Measurements from ENCODE around the gene SLC38A5.

The SLC38A5 gene

DNA sequence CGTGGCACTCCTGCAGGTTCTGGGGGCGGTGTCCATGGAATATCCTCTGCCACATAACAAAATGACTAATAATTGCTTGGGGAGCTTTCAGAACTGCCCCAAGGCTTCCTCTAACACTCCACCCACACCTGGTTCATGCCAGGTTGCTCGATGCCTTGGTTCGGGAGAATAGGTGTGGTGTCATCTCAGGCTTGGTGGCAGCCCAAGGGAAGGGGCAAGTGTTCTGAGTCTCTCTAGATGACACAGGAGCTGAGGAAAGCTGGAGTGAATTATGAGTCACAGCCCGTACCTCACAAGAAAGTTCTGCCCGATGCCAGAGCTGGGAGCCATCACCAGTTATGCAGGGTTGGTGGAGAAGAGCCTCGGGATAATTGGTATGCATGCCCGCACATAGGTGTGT is 20.6 kb upstream of the SLC38A5 start:
- no peak for DNase-seq

DNA sequence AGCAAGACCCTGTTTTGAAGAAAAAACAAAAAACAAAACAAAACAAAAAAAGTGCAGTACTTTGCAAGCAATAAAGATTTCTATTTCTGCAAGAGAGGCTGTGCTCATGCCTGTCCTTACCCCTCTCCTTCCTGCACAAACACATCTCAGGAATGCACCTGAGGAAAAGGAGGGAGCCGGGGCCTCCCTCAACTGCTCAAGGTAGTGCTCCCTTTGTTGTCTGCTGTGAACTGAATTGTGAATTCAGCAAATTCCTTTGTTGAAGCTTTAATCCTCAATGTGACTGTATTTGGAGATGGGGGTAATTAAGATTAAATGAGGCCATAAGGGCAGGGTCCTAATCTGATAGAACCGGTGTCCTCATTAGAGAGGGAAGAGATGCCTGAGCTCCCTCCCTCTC is 19.8 kb upstream of the SLC38A5 start:
- DNase-seq: no peak

DNA sequence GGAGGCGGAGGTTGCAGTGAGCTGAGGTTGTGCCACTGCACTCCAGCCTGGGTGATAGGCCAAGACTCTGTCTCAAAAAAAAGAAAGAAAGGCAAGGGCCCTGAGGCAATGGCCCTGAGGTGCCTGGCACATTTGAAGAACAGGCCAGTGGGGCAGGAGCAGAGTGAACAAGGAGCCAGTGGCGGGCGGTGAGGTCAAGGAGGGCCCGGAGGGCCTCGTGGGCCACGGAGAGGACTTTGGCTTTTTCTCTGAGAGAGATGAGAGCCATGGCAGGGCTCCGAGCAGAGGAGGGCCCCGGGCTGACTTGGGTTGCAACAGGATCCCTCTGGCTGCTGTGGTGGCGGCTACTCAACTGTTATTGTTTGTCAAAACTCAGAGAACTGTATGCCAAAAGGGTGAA is 19.2 kb upstream of the SLC38A5 start:
- no peak for DNase-seq

DNA sequence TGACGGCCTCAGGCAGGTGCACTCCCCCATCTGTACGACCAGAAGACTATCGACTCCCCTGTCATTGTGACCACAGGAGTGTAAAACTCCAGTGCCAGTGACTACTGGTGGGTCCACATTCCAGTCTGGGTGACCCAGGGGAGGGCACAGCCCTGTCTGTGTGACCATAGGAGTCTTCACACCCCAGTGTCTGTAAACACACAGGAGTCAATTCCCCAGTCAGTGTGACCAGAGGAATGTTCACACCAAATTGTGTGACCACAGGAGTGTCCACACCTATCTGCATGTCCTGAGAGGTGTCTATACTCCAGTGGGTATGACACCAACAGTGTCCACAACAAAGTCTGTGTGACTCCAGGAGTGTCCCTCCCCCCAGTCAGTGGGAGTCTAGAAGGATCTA is 18.0 kb upstream of the SLC38A5 start:
- no peak for DNase-seq

DNA sequence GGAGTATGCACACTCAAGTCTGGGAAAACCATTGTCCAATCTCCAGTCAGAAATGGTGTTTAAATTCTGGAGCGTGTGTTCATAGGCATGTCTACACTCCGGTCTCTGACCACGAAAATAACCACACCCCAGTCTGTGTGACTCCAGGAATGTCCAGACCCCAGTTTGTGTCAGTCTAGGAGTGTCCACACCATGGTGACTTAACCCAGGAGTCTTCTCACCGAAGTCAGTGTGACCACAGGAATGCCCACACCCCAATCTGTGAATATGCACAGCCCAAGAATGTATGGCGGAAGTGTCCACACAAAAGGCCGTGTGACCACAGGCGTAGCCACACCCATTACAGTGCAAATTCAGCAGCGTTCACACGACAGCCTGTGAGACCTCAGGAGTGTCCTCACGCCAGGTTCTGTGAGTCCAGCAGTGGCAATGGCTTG is 17.3 kb upstream of the SLC38A5 start:
- DNase-seq: no peak

DNA sequence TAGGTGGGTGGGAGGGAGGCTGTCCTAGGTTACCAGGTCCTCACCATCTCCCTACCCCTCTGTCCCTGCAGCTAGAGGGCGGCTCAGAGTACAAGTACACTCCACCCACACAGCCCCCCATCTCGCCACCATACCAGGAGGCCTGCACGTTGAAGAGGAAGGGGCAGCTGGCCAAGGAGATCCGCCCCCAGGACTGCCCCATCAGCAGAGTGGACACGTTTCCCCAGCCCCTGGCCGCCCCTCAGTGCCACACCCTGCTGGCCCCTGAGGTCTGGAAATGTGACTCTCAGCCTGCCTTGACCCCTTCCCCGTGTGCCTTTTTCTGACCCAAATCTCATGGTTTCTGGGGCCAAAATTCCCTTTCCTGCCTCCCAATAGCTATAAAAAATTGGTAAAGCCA is 12.5 kb upstream of the SLC38A5 start:
- DNase-seq: no peak

DNA sequence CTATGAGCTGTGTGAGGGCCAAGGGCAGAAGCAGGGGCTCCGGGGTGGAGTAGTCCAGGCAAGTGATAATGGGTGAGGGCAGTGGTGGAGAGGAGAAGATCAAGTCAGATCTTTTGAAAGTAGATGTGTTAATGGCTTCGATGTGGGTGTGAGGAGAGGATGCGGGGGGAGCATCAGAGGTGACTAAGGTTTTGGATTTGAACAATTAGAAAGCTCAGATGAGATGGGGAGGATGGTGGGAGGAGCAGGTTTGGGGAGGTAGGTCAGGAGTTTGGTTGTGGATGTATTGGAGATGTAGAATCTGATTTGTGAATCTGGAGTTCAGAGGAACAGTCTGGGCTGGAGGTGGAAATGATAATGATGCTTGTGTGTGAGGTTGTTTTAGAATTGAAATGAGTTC is 10.5 kb upstream of the SLC38A5 start:
- no peak for DNase-seq

DNA sequence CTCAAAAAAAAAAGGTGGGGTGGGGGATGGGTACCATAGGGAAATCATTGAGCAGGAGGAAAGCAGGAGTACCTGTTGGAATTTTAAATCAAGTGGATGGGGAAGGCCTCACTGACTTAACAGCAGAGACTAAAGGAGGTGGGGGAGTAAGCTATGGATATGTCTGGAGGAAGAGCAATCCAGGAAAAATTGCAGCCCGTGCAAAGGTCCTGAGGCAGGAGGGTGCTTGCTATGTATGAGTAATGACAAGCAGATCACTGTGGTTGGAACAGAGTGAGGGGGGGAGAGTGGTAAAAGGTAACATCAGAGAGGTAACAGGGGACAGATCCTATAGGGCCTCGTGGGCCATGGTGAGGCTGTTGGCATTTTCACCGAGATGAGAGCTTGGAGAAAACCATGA is 10.1 kb upstream of the SLC38A5 start:
- DNase-seq: no peak

DNA sequence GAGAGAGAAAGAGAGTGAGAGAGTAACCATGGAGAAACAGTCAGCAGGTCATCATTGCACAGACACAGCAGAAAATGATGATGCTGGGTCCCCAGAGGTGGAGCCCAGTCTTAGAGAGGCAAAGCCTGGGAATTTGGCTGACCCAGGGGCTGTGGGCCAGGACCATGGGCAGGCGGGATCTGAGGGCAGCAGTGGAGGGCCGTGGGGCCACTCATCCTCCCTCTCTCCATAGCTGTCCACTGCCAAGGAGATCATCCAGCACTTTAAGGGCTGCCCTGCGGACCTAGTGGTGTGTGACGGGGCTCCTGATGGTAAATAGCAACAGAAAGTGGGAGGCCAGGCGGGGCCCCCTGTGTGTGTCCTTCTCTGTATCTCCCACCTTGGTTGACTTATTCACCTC is 8.7 kb upstream of the SLC38A5 start:
- DNase-seq: no peak

DNA sequence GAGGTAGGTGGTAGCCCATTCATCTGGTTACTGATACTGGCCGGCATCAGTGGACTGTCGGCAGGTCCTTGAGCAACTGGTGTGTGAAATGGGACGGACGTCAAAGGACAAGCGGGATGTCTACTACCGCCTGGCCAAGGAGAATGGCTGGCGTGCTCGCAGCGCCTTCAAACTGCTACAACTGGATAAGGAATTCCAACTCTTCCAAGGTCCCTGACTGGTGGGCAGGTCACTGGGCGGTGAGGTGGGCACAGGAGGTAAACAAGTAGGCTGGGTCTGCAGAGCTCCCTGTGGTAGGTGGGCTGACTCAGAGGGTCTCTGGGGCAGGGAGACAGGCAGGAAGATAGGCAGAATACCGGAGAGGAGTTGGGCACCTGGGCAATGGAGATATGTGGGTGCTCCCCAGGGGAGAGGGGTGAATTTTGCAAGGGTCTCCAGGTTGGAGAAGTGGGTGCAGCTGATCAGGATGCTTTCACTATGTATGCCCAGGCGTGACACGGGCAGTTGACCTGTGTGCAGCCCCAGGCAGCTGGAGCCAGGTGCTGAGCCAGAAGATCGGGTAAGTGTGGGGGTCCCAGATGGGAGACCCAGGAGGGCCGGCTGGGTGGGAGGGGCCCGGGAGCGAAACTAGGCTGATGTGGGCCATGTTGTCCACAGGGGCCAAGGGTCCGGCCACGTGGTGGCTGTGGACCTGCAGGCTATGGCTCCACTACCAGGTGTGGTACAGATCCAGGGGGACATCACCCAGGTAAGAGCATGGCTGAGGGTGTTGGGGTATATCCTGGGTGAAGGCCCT is 8.1 kb upstream of the SLC38A5 start:
- no peak for DNase-seq

DNA sequence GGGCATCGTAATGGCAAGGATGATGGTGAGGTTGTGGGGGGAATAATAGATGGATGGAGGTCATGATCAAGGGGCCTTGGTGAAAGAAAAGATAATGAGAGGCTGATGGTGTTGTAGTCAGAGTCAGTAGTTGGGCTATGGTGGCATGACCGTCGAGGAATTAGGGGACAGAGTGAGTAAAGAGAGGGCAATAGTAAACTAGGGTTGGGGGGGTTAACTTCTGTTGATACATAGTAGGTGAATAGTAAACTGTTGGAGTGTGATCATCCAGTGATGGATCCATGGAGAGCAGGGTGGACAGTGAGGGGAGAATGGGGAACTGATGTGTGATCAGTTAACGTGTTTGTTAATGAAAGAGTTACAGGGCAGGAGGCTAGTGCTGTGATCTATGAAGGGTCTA is 6.9 kb upstream of the SLC38A5 start:
- no peak for DNase-seq

DNA sequence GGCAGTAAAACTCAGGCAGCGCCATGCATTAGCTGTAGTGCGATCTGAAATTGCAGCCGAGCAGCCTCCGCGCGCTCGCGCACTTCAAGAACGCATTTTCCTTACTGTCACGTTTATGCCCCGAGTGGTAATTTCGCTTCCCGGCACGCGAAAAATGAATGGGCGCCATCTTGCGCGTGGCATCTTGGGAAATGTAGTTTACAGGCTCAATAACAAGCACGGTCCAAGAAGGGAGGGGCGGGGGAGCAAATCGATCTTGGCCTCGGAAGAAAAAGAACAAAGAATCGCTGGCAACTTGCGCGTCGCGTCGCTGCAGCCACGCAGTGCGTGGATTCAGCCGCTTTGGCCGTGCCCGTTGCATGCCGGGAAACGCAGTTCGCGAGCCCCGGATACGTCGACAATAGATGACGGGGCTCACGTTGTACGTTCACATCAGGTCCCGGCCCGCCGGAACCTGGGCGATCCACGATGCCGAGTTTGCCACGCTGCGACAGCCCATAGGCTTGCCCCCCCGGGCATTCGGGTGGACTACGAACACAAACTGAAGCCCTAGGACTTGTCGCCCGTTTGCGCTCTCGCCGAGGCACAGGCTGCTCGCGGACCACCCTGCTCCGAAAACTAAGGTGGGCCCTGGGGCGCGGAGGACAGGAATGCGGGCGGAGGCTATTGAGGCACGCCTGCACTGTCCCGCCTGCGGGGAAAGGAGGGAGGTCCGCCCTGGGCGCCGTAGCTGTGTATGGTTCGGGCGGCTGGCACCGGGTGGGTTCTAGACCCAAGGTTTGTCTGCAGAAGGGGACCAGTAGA is 5.9 kb upstream of the SLC38A5 start, which contains the start of gene FTSJ1:
TSS of gene FTSJ1 (plus strand) at position 426 of the 804 bp plus-strand sequence. CDS start 1,849 bp downstream, outside the sequence.
- DNase-seq: peak; percentile 95

DNA sequence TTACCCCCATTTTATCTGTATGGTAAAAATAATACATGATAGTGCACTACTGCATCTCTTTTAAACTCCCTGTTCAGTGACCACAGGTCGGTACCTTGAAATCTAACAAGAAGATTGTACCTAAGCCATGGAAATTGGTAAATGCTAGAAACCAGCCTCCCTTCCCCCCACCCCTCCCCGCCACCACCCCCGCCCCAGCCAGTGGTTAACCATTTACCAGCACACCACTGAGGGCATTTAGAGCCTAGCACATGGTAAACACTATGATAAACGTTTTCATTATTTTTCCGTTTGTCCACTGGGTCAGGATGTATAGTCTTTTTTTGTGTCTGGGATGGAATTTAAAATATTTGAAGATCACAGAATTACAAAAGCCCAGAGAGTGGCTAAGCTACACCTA is 5.2 kb upstream of the SLC38A5 start:
- no peak for DNase-seq

DNA sequence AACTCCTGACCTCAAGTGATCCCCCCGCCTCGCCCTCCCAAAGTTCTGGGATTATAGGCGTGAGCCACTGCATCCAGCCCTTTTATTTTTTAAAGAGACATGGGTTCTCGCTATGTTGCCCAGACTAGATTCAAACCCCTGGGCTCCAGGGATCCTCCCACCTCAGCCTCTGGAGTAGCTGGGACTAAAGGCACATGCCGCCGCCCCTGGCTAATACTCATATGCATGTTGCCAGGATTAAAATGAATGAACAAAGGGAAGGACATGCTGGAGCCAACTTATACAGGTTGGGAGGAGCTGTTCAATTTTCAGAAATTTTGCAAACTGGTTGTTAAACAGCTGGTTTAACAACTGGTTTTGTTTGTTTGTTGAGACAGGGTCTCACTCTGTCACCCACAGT is 4.5 kb upstream of the SLC38A5 start:
- DNase-seq: no peak

DNA sequence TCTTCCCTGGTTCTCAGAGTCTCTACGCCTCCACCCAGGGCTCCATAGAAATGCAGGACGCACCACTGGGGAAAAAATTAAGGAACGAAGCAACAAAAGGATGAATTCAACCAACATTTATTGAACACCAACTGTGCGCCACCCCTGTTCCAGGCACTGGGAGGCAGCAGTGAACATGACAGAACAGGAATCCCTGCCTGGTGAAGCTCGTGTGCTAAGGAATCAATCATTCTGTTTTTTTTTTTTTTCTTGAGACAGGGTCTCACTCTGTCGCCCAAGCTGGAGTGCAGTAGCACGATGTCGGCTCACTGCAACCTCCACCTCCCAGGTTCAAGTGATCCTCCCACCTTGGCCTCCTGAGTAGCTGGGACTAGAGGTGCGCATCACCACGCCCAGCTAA is 4.1 kb upstream of the SLC38A5 start:
- no peak for DNase-seq

DNA sequence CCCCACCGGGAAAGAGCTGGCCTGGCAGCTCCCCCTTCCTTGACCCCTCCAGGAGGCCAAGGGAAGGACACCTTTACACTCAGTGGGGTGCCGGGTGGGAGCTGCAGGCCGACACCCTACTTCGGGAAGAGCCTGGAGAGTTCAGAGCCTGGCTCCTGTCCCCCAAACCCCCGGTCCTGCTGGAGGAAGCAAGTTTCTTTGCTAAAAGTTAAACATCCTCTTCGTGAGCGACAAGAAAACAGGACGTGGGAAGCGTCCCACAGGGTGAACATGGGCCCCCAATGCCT is 3.6 kb upstream of the SLC38A5 start:
- DNase-seq: no peak

DNA sequence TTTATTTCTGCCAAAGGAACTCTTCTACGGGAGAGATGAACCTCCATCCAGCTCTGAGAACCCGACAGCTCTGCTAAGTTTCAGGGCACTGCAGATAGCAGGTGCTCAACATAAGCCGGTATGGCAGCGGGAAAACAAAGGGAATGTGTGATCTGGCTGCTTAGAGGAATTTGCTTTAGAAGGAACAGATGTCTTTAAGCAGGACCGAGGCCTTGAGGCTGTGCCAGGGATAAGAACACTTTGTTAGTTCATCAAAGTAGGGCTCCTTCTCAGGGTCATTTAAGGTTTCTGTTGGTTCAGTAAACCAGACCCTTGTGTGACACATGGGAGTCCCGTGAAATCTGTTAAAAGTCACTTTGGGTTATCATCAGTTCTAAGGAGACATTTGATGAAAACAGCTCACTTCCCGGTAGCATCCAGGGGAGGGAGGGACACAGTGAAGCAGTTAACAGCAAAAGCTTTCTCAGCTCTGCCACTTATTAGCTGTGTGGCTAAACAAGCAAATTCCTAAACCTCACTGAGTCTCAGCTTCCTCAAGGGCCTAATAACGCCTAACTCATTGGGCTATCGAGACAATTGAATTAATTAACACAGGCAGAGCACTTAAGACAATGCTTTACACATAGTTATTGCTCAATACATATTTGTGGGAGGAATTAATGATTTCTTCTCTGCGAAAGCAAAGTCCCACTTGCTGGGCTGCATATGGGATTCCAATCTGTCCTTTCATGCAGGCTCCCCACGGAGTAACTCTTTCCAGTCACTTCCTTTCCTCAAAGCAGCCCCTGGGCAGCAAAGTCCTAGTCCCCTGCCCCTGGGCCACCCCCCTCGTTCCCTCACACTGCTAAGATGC is 3.0 kb upstream of the SLC38A5 start:
- no peak for DNase-seq

DNA sequence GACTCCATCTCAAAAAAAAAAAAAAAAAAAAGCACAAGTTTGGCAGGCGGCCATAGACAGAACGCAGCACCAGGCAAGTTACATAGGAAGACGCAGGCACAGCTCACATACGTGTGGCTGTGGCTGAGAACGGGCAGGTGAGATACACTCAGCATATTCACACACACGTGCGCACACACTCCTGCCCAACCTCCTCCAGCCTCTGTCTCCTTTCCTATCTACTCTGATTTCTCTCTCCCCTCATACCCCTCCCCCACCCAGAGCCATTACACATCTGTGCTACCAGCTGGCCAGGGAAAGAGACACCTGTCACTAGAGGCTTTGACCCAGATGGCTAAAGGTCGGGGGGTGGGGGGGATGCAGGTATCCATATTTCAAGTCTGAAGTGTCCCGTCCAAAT is 2.2 kb upstream of the SLC38A5 start:
- DNase-seq: no peak

DNA sequence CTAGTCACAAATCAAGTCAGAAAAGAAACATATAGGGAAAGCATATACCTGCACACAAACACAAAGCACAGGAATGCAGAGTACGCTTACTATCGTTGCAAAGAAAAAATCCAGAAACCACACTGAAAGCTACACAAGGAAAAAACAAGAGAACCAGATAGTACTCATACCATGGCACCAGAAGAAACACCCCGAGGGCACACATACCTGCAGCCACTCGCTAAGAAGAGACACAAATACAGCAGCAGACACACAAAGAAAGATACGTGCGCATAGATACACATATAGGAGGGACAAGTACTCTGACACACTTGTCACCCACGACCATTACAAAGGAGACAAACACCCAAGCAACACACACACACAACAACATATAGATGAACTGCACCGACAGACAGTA is 1.4 kb upstream of the SLC38A5 start:
- DNase-seq: no peak

DNA sequence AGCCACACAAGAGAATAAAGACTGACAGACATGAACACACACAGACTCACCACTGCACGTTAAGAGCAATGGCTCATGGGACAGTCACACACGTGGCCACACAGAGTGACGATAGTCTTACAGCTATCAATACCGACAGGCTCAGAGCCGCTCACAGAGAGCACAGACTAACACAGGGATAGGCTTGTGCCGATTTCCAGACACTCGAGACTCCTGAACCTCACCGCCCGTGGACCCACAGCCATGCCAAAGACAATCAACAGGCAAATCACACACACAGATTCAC is 716 bp upstream of the SLC38A5 start:
- no peak for DNase-seq

DNA sequence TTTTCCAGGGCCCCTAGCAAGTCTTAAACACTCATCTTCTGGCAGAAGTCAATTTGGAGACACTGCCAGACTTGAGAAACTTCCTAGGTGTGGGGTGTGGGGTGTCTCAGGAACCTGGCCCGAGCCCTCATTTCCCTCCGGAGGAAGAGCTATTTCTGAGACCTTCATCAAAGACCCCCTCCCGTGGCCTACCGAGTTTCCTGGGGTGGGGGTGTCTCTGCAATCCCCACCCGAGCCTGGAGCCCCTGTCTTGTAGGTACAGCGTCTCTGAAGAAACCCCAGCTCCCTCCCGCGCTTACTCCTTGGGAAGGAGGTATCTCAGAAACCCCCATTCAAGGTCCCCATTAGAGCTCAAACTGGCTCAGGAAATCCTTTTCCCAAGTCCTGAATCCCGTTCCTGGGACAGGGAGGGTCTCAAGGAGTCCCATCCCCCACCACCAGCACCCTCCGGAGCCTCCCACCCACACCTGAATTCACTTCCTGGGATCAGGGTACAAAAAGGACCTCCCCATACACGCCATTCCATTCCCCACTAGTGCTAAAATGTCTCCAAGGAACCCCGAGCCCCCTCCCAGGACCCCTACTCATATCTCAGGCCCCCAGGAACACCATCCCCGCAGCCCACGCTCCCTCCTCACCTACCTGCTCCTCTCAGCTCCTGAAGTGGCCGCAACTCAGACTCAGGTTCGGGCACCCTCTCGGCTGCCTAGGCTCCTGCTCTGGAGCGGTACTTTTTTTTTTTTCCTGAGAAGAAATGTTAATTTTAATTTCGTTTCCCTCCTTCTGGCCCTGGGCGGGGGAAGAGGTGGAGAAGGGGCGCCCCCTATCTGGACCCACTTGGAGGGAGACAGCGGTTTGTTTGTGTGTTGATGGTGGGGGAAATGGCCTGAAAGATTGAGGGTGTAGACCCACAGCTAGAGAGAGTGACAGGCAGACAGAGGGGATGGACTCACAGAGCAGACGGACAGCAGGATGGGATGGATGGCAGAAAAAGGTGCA is 1.1 kb downstream of the SLC38A5 start:
- peak; percentile 77 for DNase-seq

DNA sequence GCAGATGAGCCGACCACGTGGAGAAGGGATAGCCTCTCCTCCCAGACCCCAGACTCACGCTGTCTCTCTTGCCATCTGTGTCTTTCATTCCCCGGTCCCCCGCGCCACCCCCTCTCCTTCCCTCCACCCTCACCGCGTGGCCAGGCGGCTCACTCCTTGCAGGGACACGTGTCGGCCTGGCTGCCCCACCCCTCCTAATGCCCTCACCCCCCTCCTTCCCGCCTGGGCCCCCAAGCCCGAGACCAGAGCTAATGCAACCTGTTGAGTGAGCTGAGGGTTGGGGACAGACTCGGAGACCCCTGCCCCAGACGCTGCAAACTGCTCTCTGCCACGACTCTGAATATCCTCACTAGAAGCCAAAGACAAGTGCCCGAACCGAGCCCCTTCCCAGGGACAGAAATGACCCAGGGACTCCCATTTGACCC is 1.8 kb downstream of the SLC38A5 start:
- peak; percentile 80 for DNase-seq
